Smooth muscle cell of the pulmonary artery (primary cell): Measurements from ENCODE around the gene MSANTD1. TPM values are rescaled to one million over a fixed set of nuclear protein-coding genes. Genes with fewer than 3 reads are reported as not detected.

Experiments used
- total RNA-seq: library from RNA; depleted of rRNA; stranded (reverse); fragments of >200 nt; gene quantifications from 2 replicates; pipeline ENCODE4 v1.2.3, GENCODE V29; 2014

MSANTD1 gene
- total RNA-seq: 0.52 and 0.83 TPM in 2 replicates

DNA sequence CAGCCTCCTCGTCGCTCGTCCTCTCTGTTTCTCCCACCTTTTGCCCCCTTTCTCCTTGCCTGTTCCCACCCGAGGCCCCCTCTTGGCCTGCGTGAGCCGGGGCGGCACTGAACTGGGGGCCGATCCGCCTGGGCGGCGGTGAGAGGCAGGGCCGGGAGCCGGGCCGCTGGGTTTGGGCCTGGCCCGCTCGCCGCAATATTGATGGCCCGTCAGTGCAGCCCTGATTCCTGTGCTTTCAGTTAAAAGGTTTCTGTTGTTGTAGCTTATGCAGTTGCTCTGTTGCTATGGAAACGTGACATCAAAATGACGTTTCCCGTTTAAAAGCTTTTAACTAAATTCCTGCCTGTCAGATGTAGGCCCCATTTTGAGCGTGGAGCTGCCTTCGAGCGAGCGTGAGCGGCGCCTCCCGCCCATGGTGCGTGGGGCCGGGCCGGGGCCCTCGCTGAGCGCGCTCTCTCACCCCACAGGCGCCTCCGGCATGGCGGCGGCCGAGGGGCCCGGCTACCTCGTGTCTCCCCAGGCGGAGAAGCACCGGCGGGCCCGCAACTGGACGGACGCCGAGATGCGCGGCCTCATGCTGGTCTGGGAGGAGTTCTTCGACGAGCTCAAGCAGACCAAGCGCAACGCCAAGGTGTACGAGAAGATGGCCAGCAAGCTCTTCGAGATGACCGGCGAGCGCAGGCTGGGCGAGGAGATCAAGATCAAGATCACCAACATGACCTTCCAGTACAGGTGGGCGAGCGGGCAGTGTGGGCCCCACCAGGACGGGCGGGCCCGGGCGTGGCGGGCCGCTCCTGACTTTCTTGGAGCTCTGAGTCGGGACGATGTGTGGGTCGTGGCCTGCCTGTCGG, at the start of gene MSANTD1:
MSANTD1 (plus strand) TSS at position 349 of the 851 bp plus-strand sequence; CDS start at position 413, 64 bp downstream.

GRCh38 chr4:3292571-3293400, 43.8 kb downstream of the MSANTD1 start, which contains the start of gene RGS12:
Gene RGS12 (plus strand): TSS chr4:3293021. CDS start chr4:3316171, 23,150 bp downstream.

Other genes with a start within 250 kb of the MSANTD1 start
- not detected in 2 replicates for gene HTT-AS, start 174.6 kb upstream of the MSANTD1 start, total RNA-seq
- 67.3 and 76.5 TPM in 2 replicates for gene HTT, start 174.5 kb upstream of the MSANTD1 start, total RNA-seq
- 12.5 and 14.5 TPM in 2 replicates for gene RGS12, start 43.9 kb downstream of the MSANTD1 start, total RNA-seq
- gene HGFAC, start 192.8 kb downstream of the MSANTD1 start, total RNA-seq: 0.13 TPM in 1 of 2 replicates, not detected in the other
- 0.07 and 0.20 TPM in 2 replicates for gene DOK7, start 214.1 kb downstream of the MSANTD1 start, total RNA-seq